ENCODE measurements around the gene ERLEC1. TPM values are rescaled to one million over a fixed set of nuclear protein-coding genes. Genes with fewer than 3 reads are reported as not detected.

The ERLEC1 gene
- polyA plus RNA-seq, 1 donor from 2014 or later, result 88.6 TPM

- no peaks in the 10 kb centered on the region for H3F3A ChIP-seq (ENCODE audit: insufficient read depth, low read length, poor library complexity, severe bottlenecking)
- H3K36me3 ChIP-seq (ENCODE audit: insufficient read depth, low read length), result no peaks in the 10 kb centered on the region
- H3K9me2 ChIP-seq (ENCODE audit: insufficient read depth, low read length), result no peaks in the 10 kb centered on the region
- no peak overlapping the region for H3K27ac ChIP-seq (ENCODE audit: low read length)
- H2AFZ ChIP-seq (ENCODE audit: low read depth, low read length), result no peak overlapping the region
- H3K27me3 ChIP-seq (ENCODE audit: insufficient read depth, low read depth, low read length), result no peaks in the 10 kb centered on the region
- H3K4me2 ChIP-seq (ENCODE audit: low read length), result no peak overlapping the region
- H3K4me3 ChIP-seq (ENCODE audit: low read length), result no peak overlapping the region
- H4K20me1 ChIP-seq (ENCODE audit: insufficient read depth), result no peaks in the 10 kb centered on the region
- TF ChIP-seq, protein P1, sequence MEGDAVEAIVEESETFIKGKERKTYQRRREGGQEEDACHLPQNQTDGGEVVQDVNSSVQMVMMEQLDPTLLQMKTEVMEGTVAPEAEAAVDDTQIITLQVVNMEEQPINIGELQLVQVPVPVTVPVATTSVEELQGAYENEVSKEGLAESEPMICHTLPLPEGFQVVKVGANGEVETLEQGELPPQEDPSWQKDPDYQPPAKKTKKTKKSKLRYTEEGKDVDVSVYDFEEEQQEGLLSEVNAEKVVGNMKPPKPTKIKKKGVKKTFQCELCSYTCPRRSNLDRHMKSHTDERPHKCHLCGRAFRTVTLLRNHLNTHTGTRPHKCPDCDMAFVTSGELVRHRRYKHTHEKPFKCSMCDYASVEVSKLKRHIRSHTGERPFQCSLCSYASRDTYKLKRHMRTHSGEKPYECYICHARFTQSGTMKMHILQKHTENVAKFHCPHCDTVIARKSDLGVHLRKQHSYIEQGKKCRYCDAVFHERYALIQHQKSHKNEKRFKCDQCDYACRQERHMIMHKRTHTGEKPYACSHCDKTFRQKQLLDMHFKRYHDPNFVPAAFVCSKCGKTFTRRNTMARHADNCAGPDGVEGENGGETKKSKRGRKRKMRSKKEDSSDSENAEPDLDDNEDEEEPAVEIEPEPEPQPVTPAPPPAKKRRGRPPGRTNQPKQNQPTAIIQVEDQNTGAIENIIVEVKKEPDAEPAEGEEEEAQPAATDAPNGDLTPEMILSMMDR (IDR thresholded peaks at IDR 0.05; ENCODE audit: poor library complexity, severe bottlenecking), result no peak
- TF ChIP-seq, protein P2, sequence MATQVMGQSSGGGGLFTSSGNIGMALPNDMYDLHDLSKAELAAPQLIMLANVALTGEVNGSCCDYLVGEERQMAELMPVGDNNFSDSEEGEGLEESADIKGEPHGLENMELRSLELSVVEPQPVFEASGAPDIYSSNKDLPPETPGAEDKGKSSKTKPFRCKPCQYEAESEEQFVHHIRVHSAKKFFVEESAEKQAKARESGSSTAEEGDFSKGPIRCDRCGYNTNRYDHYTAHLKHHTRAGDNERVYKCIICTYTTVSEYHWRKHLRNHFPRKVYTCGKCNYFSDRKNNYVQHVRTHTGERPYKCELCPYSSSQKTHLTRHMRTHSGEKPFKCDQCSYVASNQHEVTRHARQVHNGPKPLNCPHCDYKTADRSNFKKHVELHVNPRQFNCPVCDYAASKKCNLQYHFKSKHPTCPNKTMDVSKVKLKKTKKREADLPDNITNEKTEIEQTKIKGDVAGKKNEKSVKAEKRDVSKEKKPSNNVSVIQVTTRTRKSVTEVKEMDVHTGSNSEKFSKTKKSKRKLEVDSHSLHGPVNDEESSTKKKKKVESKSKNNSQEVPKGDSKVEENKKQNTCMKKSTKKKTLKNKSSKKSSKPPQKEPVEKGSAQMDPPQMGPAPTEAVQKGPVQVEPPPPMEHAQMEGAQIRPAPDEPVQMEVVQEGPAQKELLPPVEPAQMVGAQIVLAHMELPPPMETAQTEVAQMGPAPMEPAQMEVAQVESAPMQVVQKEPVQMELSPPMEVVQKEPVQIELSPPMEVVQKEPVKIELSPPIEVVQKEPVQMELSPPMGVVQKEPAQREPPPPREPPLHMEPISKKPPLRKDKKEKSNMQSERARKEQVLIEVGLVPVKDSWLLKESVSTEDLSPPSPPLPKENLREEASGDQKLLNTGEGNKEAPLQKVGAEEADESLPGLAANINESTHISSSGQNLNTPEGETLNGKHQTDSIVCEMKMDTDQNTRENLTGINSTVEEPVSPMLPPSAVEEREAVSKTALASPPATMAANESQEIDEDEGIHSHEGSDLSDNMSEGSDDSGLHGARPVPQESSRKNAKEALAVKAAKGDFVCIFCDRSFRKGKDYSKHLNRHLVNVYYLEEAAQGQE (IDR thresholded peaks at IDR 0.05; ENCODE audit: borderline replicate concordance), result no peak
- no peak for TF ChIP-seq POLR2AphosphoS5 (IDR thresholded peaks at IDR 0.05)
- no peak for TF ChIP-seq RAD21 (conservative IDR thresholded peaks at IDR 0.05)
- no peak for TF ChIP-seq MXI1 (conservative IDR thresholded peaks at IDR 0.05; ENCODE audit: poor library complexity, severe bottlenecking)
- no peak for TF ChIP-seq EZH2 (IDR thresholded peaks at IDR 0.05; ENCODE audit: borderline replicate concordance, insufficient read depth, low read length, poor library complexity, severe bottlenecking)
- no peak for TF ChIP-seq TAF1 (IDR thresholded peaks at IDR 0.05; ENCODE audit: low read depth)
- no peak for TF ChIP-seq EP300 (conservative IDR thresholded peaks at IDR 0.05; ENCODE audit: poor library complexity, severe bottlenecking)
- TF ChIP-seq SMC3 (conservative IDR thresholded peaks at IDR 0.05; ENCODE audit: poor library complexity), result no peak
- no peaks in the 10 kb centered on the region for H3K79me2 ChIP-seq (replicated peaks; ENCODE audit: insufficient read depth, low read length)
- H3K9me3 ChIP-seq (ENCODE audit: low read length), result no peaks in the 10 kb centered on the region
- H3K9ac ChIP-seq (ENCODE audit: low read length), result no peak overlapping the region
Measured at GRCh38 chr2:53739032-53739431, 47.8 kb upstream of the ERLEC1 start.

GRCh38 chr2:53740170-53740569 is 46.7 kb upstream of the ERLEC1 start:
- TF ChIP-seq TAF1 (IDR thresholded peaks at IDR 0.05; ENCODE audit: low read depth), result no peak
- peak; percentile 84 for TF ChIP-seq RAD21 (conservative IDR thresholded peaks at IDR 0.05)
- TF ChIP-seq SMC3 (conservative IDR thresholded peaks at IDR 0.05; ENCODE audit: poor library complexity), result peak; percentile 76
- no peak for TF ChIP-seq MXI1 (conservative IDR thresholded peaks at IDR 0.05; ENCODE audit: poor library complexity, severe bottlenecking)
- TF ChIP-seq, protein P2 (IDR thresholded peaks at IDR 0.05; ENCODE audit: borderline replicate concordance), result no peak
- TF ChIP-seq, protein P1 (IDR thresholded peaks at IDR 0.05; ENCODE audit: poor library complexity, severe bottlenecking), result peak; percentile 74
- TF ChIP-seq POLR2AphosphoS5 (IDR thresholded peaks at IDR 0.05), result no peak
- no peak for TF ChIP-seq EP300 (conservative IDR thresholded peaks at IDR 0.05; ENCODE audit: poor library complexity, severe bottlenecking)
- no peak for TF ChIP-seq EZH2 (IDR thresholded peaks at IDR 0.05; ENCODE audit: borderline replicate concordance, insufficient read depth, low read length, poor library complexity, severe bottlenecking)
- no peak overlapping the region for H3K4me3 ChIP-seq (ENCODE audit: low read length)
- H3K27me3 ChIP-seq (ENCODE audit: insufficient read depth, low read depth, low read length), result no peaks in the 10 kb centered on the region
- no peaks in the 10 kb centered on the region for H3K9me2 ChIP-seq (ENCODE audit: insufficient read depth, low read length)
- H3K36me3 ChIP-seq (ENCODE audit: insufficient read depth, low read length), result no peaks in the 10 kb centered on the region
- H3K27ac ChIP-seq (ENCODE audit: low read length), result no peak overlapping the region
- H3K79me2 ChIP-seq (replicated peaks; ENCODE audit: insufficient read depth, low read length), result no peaks in the 10 kb centered on the region
- no peaks in the 10 kb centered on the region for H4K20me1 ChIP-seq (ENCODE audit: insufficient read depth)
- no peak overlapping the region for H3K4me2 ChIP-seq (ENCODE audit: low read length)
- H2AFZ ChIP-seq (ENCODE audit: low read depth, low read length), result no peak overlapping the region
- no peaks in the 10 kb centered on the region for H3F3A ChIP-seq (ENCODE audit: insufficient read depth, low read length, poor library complexity, severe bottlenecking)
- no peak overlapping the region for H3K9ac ChIP-seq (ENCODE audit: low read length)
- no peaks in the 10 kb centered on the region for H3K9me3 ChIP-seq (ENCODE audit: low read length)

Measured in neural cell (in vitro differentiated cells).